Left lung (tissue), 14 donors: ENCODE data around the gene DLEC1. TPM values are rescaled to one million over a fixed set of nuclear protein-coding genes. Genes with fewer than 3 reads are reported as not detected.
A peak's percentile ranks its signal among the peaks of the same experiment; 100 is the strongest.

Experiments
- ATAC-seq: fragments of 200-7000 bp; cut with Tn5 transposase; one replicate; pipeline ENCODE4 v1.9.1; 2020; ENCODE audit warnings: moderate library complexity
- DNase-seq, 4 donors: peaks; one replicate each; pipeline ENCODE4 v3.0.0-alpha.2; 2013 to 2020
- H3K27ac ChIP-seq, 2 donors: fragments of 200-600 bp; sonication (generic) in 1 of 2; one replicate each; pipeline versions ENCODE4 v1.5.0 to v1.8.0; 2020 to 2021
- H3K27me3 ChIP-seq, 2 donors: fragments of 200-600 bp; sonication (generic) in 1 of 2; one replicate each; pipeline versions ENCODE4 v1.5.0 to v1.8.0; 2020 to 2021
- H3K36me3 ChIP-seq, 2 donors: fragments of 200-600 bp; sonication (generic) in 1 of 2; one replicate each; pipeline versions ENCODE4 v1.5.0 to v1.8.0; 2020 to 2021
- H3K4me1 ChIP-seq, 2 donors: fragments of 200-600 bp; one replicate each; pipeline ENCODE4 v1.8.0; 2021
- H3K4me3 ChIP-seq, 2 donors: fragments of 200-600 bp; sonication (generic) in 1 of 2; one replicate each; pipeline versions ENCODE4 v1.5.0 to v1.8.0; 2020 to 2021; ENCODE audit warnings: mild to moderate bottlenecking in 1 of 2
- H3K9me3 ChIP-seq, 2 donors: fragments of 200-600 bp; sonication (generic) in 1 of 2; one replicate each; pipeline versions ENCODE4 v1.5.0 to v1.8.0; 2020 to 2021
- CTCF ChIP-seq, 2 donors: fragments of 200-600 bp; sonication (generic) in 1 of 2; IDR thresholded peaks; one replicate each; pipeline versions ENCODE4 v1.5.0 to v1.8.0; 2021; ENCODE audit warnings: antibody characterized with exemption in 2 of 2
- intact Hi-C, 2 donors: fragments of 100-400 bp; cut with DNase I; formaldehyde crosslinking; loops; one replicate each; pipeline versions ENCODE4 v1.11.2 to v1.14.2; 2022
- long read RNA-seq, 12 donors: library from polyadenylated mRNA in 2 of 12; unstranded in 2 of 12; transcript quantifications; one replicate each; pipeline ENCODE4 v2.0.0 and lab custom pipeline, GENCODE V29; 2019 to 2026
- polyA plus RNA-seq, 6 donors: library from polyadenylated mRNA; unstranded; fragments of 120-200 nt; gene quantifications; one replicate each; pipeline ENCODE4 v1.2.1, GENCODE V29; 2013; ENCODE audit not compliant: insufficient read length in 6 of 6
- total RNA-seq, 2 donors: library from RNA; stranded (reverse); fragmentation: NEBNext Ultra II Directional; extraction: Animal tissue kit (Norgen Biotek cat#: 25700); gene quantifications; one replicate each; pipeline ENCODE4 v1.2.1, GENCODE V29; 2021
- donor health status: DM: no; HTN: yes; CAD: no.
- donor health status: DM: no; HTN: no; CAD: no.

The DLEC1 gene
- total RNA-seq (1 to 10 TPM; 2.9 to 5.3 TPM), polyA plus RNA-seq (10 to 100 TPM in 1 of 6 donors, 1 to 10 TPM in 5; 2.8 to 10.5 (median 7.8) TPM)
- long read RNA-seq, donor 1, partial matches to known transcripts, result 50 of 58 reads
- long read RNA-seq, donor 1, other reads (novel, unspliced or antisense), result 8 of 58 reads
- long read RNA-seq, donor 2, partial matches to known transcripts, result 25 of 25 reads
- long read RNA-seq, donor 2, other reads (novel, unspliced or antisense), result 0 of 25 reads
- long read RNA-seq, donor 3, partial matches to known transcripts, result 25 of 31 reads
- long read RNA-seq, donor 3, other reads (novel, unspliced or antisense), result 6 of 31 reads
- long read RNA-seq, donor 4, result 0 reads
- long read RNA-seq, donor 5, partial matches to known transcripts, result 48 of 73 reads
- long read RNA-seq, donor 5, other reads (novel, unspliced or antisense), result 25 of 73 reads
- long read RNA-seq, donor 6, partial matches to known transcripts, result 22 of 33 reads
- long read RNA-seq, donor 6, other reads (novel, unspliced or antisense), result 11 of 33 reads
- long read RNA-seq, donor 7, partial matches to known transcripts, result 38 of 43 reads
- long read RNA-seq, donor 7, other reads (novel, unspliced or antisense), result 5 of 43 reads
- long read RNA-seq, donor 8, partial matches to known transcripts, result 28 of 42 reads
- long read RNA-seq, donor 8, other reads (novel, unspliced or antisense), result 14 of 42 reads
- long read RNA-seq, donor 9, result 0 reads
- long read RNA-seq, donor 10, result 0 reads
- long read RNA-seq, donor 11, partial matches to known transcripts, result 48 of 81 reads
- long read RNA-seq, donor 11, other reads (novel, unspliced or antisense), result 33 of 81 reads
- long read RNA-seq, donor 12, partial matches to known transcripts, result 61 of 61 reads
- long read RNA-seq, donor 12, other reads (novel, unspliced or antisense), result 0 of 61 reads

DNA sequence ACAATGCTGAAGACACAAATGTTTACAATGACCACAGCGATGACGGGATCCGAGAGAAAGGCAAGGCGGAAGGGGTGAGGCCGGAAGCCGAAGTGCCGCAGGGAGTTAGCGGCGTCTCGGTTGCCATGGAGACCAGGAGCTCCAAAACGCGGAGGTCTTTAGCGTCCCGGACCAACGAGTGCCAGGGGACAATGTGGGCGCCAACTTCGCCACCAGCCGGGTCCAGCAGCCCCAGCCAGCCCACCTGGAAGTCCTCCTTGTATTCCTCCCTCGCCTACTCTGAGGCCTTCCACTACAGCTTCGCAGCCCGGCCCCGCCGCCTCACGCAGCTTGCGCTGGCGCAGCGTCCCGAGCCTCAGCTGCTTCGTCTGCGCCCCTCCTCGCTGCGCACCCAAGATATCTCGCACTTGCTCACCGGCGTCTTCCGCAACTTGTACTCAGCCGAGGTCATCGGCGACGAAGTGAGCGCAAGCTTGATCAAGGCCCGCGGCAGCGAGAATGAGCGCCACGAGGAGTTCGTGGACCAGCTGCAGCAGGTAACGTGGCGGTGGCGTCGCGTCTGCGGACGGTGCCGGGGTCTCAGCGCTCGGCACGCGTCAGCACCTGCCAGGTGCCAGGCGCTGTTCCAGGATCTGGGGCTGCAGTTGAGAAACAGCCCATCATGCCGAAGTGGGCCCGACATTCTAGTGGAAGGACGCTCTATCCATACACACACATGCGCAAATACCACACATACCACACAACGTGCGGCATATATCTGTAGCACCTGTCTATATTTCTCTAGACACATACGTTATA, at the start of gene DLEC1:
DLEC1 (plus strand) TSS at position 108 of the 798 bp plus-strand sequence; CDS start at position 126, 18 bp downstream.
- peak; percentile 77 for ATAC-seq

DNA sequence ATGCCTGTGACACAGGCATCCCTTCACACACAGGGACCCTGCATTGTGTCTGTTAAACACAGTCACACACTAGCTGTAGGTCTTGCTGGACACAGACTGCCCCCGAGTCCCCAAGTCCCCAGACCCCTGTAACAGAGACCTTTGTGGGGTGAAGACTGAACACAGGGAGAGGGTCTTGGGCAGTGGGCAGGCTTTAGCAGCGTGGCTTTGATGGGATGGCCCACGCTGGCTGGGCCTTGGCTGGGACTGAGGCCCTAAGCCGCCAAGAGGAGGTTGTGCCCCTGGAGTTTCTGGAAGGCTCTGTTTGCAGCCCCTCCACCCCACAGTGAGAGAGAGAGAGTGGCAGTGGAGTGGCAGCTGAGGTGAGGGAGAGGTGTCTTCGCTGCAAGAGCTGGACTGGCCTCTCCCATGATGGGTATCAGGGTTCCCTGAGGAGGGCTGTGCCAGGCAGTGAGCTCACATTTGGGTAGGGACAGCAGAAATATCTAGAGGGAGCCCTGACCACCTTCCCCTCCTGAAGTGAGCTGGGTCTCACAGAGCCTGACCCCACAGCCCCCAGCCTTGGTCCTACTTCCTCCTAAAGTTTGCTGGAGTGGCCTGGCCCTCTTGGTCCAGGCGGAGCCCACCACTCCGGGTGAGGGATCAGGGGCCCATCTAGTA, 49.1 kb upstream of the DLEC1 start:
- no peak overlapping the region for H3K27ac ChIP-seq
- DNase-seq, result peak in 1 of 4 donors; percentile 33

More for the DNA sequence above, at the start of gene DLEC1:
- H3K27ac ChIP-seq, result peak within 1 kb of the TSS in 1 of 2 donors; percentile 76
- no peaks in the 10 kb centered on the region for H3K27me3 ChIP-seq
- no peak for TF ChIP-seq CTCF (IDR thresholded peaks at IDR 0.05)
- DNase-seq, result peak in 3 of 4 donors; percentile 77 to 93 (median 87)
- no peaks in the 10 kb centered on the region for H3K36me3 ChIP-seq
- intact Hi-C loops, result no loop called here
- H3K4me1 ChIP-seq, result peaks cover 5 to 27% of the 10 kb centered on the region in 2 donors
- peak within 1 kb of the TSS; percentile 48 to 63 for H3K4me3 ChIP-seq
- no peaks in the 10 kb centered on the region for H3K9me3 ChIP-seq

DNA sequence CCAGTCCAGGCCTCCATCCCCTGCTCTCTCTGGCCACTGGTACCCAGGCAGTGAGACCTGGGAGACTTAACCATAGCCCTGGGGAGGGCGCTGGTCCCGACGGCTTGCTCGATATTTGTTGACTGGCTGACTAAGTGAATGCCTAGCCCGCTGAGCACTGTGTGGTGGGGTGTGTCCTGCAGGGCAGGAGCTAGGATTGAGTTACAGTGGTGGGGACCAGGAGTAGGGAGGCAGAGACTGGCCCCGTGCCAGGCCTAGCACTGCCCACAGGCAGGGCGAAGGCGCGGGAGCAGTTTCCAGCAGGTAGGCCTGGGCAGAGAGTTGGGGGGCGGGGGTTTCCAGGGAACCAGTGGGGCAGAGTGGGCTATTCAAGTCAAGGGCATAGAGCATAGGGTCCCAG, 48.5 kb upstream of the DLEC1 start, which contains the start of gene VILL:
VILL (plus strand) TSS at position 260 of the 400 bp plus-strand sequence. CDS start 2,887 bp downstream, outside the sequence.
- H3K4me1 ChIP-seq, result peaks cover 7 to 77% of the 10 kb centered on the region in 2 donors
- no peak for TF ChIP-seq CTCF (IDR thresholded peaks at IDR 0.05)
- intact Hi-C loops, result no loop called here
- H3K27ac ChIP-seq, result peak within 1 kb of the TSS in 1 of 2 donors; percentile 48
- peak in 3 of 4 donors; percentile 66 to 87 (median 78) for DNase-seq
- no peaks in the 10 kb centered on the region for H3K9me3 ChIP-seq
- H3K27me3 ChIP-seq, result no peaks in the 10 kb centered on the region
- H3K36me3 ChIP-seq, result no peaks in the 10 kb centered on the region
- H3K4me3 ChIP-seq, result peak within 1 kb of the TSS in 1 of 2 donors; percentile 16
- peak; percentile 61 for ATAC-seq

More for the DNA sequence above, 49.1 kb upstream of the DLEC1 start:
- H3K36me3 ChIP-seq, result no peaks in the 10 kb centered on the region
- peak overlapping the region in 1 of 2 donors; percentile 16 for H3K4me3 ChIP-seq
- intact Hi-C loops, result no loop called here
- H3K27me3 ChIP-seq, result no peaks in the 10 kb centered on the region
- no peaks in the 10 kb centered on the region for H3K9me3 ChIP-seq
- ATAC-seq, result no peak
- no peak for TF ChIP-seq CTCF (IDR thresholded peaks at IDR 0.05)
- peaks cover 7 to 77% of the 10 kb centered on the region in 2 donors for H3K4me1 ChIP-seq

DNA sequence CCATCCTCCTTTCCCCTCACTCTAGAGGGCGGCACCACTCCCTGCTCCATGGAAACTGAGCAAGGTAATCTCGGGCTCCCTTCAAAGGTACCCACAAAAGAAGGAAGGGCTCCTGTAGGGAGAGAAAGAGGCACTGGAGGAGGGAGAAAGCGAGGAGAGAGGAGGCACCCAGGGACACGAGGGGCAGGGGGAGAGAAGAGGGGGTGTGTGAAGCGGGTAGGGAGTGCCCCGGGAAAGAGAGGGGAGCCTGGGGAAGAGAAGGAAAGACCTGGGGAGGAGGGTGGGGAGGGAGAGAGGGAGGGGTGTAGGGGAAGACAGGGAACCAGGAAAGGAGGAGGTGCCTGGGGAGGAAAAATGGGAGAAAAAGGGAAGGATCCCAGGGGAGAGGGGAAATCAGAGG, 47.9 kb upstream of the DLEC1 start:
- intact Hi-C loops, result no loop called here
- DNase-seq, result no peak
- no peaks in the 10 kb centered on the region for H3K27me3 ChIP-seq
- peaks cover 3 to 77% of the 10 kb centered on the region in 2 donors for H3K4me1 ChIP-seq
- H3K27ac ChIP-seq, result peak overlapping the region in 1 of 2 donors; percentile 48
- H3K4me3 ChIP-seq, result peak overlapping the region in 1 of 2 donors; percentile 16
- no peaks in the 10 kb centered on the region for H3K36me3 ChIP-seq
- no peak for TF ChIP-seq CTCF (IDR thresholded peaks at IDR 0.05)
- H3K9me3 ChIP-seq, result no peaks in the 10 kb centered on the region
- ATAC-seq, result peak; percentile 3
